HepG2 (cell line): Measurements from ENCODE around the gene ADGRB2. TPM values are rescaled to one million over a fixed set of nuclear protein-coding genes. Genes with fewer than 3 reads are reported as not detected.

Source experiments
- CBX2 ChIP-seq, 2 experiments: fragments of 200-600 bp in 1 of 2; sonication (generic); formaldehyde crosslinking in 1 of 2; IDR thresholded peaks; 2 replicates each; pipeline versions ENCODE4 v1.7.0 to v1.8.1; 2018 to 2022; ENCODE audit warnings: low read depth in 2 of 2, low read length in 1 of 2, mild to moderate bottlenecking in 1 of 2, missing genetic modification reagents in 1 of 2
- FOXP4 ChIP-seq: sonication (generic); formaldehyde crosslinking; IDR thresholded peaks from 2 replicates; pipeline ENCODE4 v1.4.0; 2020; ENCODE audit warnings: missing genetic modification reagents
- ISX ChIP-seq: sonication (generic); formaldehyde crosslinking; conservative IDR thresholded peaks from 2 replicates; pipeline ENCODE4 v1.5.0; 2020; ENCODE audit warnings: missing genetic modification reagents
- ONECUT2 ChIP-seq: sonication (generic); formaldehyde crosslinking; IDR thresholded peaks from 2 replicates; pipeline ENCODE4 v1.4.0; 2020; ENCODE audit warnings: missing genetic modification reagents
- POLR2AphosphoS2 ChIP-seq: IDR thresholded peaks from 2 replicates; pipeline ENCODE4 v1.6.1; 2011; ENCODE audit warnings: low read depth, low read length, improper control_type of control experiment
- RBM39 ChIP-seq: fragments of 200-400 bp; formaldehyde crosslinking; IDR thresholded peaks from one replicate; pipeline ENCODE4 v1.6.1; 2018; ENCODE audit warnings: antibody characterized with exemption, mild to moderate bottlenecking, low read depth, low read length; ENCODE audit not compliant: poor library complexity, severe bottlenecking
- SRF ChIP-seq: IDR thresholded peaks from 2 replicates; pipeline ENCODE4 v1.6.1; 2011; ENCODE audit warnings: mild to moderate bottlenecking, low read depth, low read length, moderate library complexity
- ZBTB21 ChIP-seq: sonication (generic); formaldehyde crosslinking; IDR thresholded peaks from 2 replicates; pipeline ENCODE4 v1.4.0; 2020; ENCODE audit warnings: missing genetic modification reagents
- ZBTB34 ChIP-seq: sonication (generic); formaldehyde crosslinking; IDR thresholded peaks from 2 replicates; pipeline ENCODE4 v1.8.0; 2022; ENCODE audit warnings: mild to moderate bottlenecking, missing genetic modification reagents
- ZMYM3 ChIP-seq: sonication (generic); formaldehyde crosslinking; IDR thresholded peaks from 2 replicates; pipeline ENCODE4 v1.5.1; 2020; ENCODE audit warnings: mild to moderate bottlenecking, missing genetic modification reagents
- ZNF274 ChIP-seq: sonication (generic); formaldehyde crosslinking; IDR thresholded peaks from 2 replicates; pipeline ENCODE4 v1.5.1; 2020; ENCODE audit warnings: mild to moderate bottlenecking, missing genetic modification reagents
- ZNF30 ChIP-seq: sonication (generic); formaldehyde crosslinking; IDR thresholded peaks from 2 replicates; pipeline ENCODE4 v1.5.0; 2020; ENCODE audit warnings: mild to moderate bottlenecking, missing genetic modification reagents
- ZNF777 ChIP-seq: sonication (generic); formaldehyde crosslinking; IDR thresholded peaks from 2 replicates; pipeline ENCODE4 v1.4.0; 2020; ENCODE audit warnings: missing genetic modification reagents
- ZNF879 ChIP-seq: sonication (generic); formaldehyde crosslinking; IDR thresholded peaks from 2 replicates; pipeline ENCODE4 v1.8.1; 2023; ENCODE audit warnings: missing genetic modification reagents
- polyA plus RNA-seq, 8 experiments: library from polyadenylated mRNA; depleted of rRNA in 3 of 8; stranded (reverse) in 7 of 8; unstranded in 1 of 8; fragments of >200 nt; fragmentation: Illumina TruSeq in 4 of 8; extraction: Trizol in 4 of 8; gene quantifications; 2 replicates each; pipeline versions ENCODE4 v1.2.1 to v1.2.3, GENCODE V29; 2011 to 2016; ENCODE audit warnings: low read depth in 4 of 8, missing spikeins in 1 of 8, mixed read lengths in 1 of 8; ENCODE audit not compliant: insufficient read depth in 1 of 8
- total RNA-seq, 5 experiments: library from RNA; depleted of rRNA; stranded (reverse); fragments of >200 nt; fragmentation: Illumina TruSeq; extraction: Trizol; gene quantifications; 2 replicates each; pipeline ENCODE4 v1.2.3, GENCODE V29; 2016; ENCODE audit warnings: low read depth in 1 of 5
- TF ChIP-seq, protein P1 (sequence below): sonication (generic); formaldehyde crosslinking; IDR thresholded peaks from 2 replicates; pipeline ENCODE4 v1.4.0; 2020; ENCODE audit warnings: mild to moderate bottlenecking, missing genetic modification reagents, borderline replicate concordance
- TF ChIP-seq, protein P2 (sequence below): sonication (generic); formaldehyde crosslinking; IDR thresholded peaks from 2 replicates; pipeline ENCODE4 v1.4.0; 2020; ENCODE audit warnings: missing genetic modification reagents, borderline replicate concordance

Gene ADGRB2
- total and polyA plus RNA-seq, 2 of the 13 experiments (the other 11 are each of a cell fraction or from before 2014, with no cell fraction given), result 0.03 to 0.09 TPM

- TF ChIP-seq, protein P1, sequence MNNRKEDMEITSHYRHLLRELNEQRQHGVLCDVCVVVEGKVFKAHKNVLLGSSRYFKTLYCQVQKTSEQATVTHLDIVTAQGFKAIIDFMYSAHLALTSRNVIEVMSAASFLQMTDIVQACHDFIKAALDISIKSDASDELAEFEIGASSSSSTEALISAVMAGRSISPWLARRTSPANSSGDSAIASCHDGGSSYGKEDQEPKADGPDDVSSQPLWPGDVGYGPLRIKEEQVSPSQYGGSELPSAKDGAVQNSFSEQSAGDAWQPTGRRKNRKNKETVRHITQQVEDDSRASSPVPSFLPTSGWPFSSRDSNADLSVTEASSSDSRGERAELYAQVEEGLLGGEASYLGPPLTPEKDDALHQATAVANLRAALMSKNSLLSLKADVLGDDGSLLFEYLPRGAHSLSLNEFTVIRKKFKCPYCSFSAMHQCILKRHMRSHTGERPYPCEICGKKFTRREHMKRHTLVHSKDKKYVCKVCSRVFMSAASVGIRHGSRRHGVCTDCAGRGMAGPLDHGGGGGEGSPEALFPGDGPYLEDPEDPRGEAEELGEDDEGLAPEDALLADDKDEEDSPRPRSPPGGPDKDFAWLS (CRISPR knock-in tag), result no peak
- TF ChIP-seq, protein P2, sequence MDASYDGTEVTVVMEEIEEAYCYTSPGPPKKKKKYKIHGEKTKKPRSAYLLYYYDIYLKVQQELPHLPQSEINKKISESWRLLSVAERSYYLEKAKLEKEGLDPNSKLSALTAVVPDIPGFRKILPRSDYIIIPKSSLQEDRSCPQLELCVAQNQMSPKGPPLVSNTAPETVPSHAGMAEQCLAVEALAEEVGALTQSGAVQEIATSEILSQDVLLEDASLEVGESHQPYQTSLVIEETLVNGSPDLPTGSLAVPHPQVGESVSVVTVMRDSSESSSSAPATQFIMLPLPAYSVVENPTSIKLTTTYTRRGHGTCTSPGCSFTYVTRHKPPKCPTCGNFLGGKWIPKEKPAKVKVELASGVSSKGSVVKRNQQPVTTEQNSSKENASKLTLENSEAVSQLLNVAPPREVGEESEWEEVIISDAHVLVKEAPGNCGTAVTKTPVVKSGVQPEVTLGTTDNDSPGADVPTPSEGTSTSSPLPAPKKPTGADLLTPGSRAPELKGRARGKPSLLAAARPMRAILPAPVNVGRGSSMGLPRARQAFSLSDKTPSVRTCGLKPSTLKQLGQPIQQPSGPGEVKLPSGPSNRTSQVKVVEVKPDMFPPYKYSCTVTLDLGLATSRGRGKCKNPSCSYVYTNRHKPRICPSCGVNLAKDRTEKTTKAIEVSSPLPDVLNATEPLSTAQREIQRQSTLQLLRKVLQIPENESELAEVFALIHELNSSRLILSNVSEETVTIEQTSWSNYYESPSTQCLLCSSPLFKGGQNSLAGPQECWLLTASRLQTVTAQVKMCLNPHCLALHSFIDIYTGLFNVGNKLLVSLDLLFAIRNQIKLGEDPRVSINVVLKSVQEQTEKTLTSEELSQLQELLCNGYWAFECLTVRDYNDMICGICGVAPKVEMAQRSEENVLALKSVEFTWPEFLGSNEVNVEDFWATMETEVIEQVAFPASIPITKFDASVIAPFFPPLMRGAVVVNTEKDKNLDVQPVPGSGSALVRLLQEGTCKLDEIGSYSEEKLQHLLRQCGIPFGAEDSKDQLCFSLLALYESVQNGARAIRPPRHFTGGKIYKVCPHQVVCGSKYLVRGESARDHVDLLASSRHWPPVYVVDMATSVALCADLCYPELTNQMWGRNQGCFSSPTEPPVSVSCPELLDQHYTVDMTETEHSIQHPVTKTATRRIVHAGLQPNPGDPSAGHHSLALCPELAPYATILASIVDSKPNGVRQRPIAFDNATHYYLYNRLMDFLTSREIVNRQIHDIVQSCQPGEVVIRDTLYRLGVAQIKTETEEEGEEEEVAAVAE (CRISPR knock-in tag), result no peak
- TF ChIP-seq ZNF777 (CRISPR knock-in tag), result no peak
- no peak for TF ChIP-seq FOXP4 (CRISPR knock-in tag)
- TF ChIP-seq ZBTB21 (CRISPR knock-in tag), result no peak
- no peak for TF ChIP-seq ONECUT2 (CRISPR knock-in tag)
- TF ChIP-seq RBM39, result peak; percentile 48
- 0 out of 2 replicates have a peak, but pooled peaks have one; percentile 38 for TF ChIP-seq ZNF274 (CRISPR knock-in tag)
- no peak for TF ChIP-seq ZNF30
- TF ChIP-seq CBX2 (IDR thresholded peaks at IDR 0.05; ENCODE audit: low read depth, low read length), result no peak
- TF ChIP-seq CBX2 (CRISPR knock-in tag; IDR thresholded peaks at IDR 0.05; ENCODE audit: low read depth), result no peak
- TF ChIP-seq ZMYM3, result peak; percentile 89
- no peak for TF ChIP-seq POLR2AphosphoS2
- no peak for TF ChIP-seq SRF
- TF ChIP-seq ZBTB34 (CRISPR knock-in tag), result no peak
- no peak for TF ChIP-seq ZNF879 (CRISPR knock-in tag)
- no peak for TF ChIP-seq ISX (CRISPR knock-in tag)
These were observed 60.5 kb downstream of the ADGRB2 start, which contains the start of gene COL16A1 (continued) for GRCh38 chr1:31703431-31704270.
